ENCODE data around the gene PGBD2.
"Not testable (repeated sequence)": the region's sequence is repeated elsewhere in the genome, so short reads cannot be mapped to it uniquely, and the experiment has no call there.

Gene PGBD2

GRCh38 chr1:248889914-248890243, 16.2 kb upstream of the PGBD2 start:
- not testable (repeated sequence) for DNase-seq

DNA sequence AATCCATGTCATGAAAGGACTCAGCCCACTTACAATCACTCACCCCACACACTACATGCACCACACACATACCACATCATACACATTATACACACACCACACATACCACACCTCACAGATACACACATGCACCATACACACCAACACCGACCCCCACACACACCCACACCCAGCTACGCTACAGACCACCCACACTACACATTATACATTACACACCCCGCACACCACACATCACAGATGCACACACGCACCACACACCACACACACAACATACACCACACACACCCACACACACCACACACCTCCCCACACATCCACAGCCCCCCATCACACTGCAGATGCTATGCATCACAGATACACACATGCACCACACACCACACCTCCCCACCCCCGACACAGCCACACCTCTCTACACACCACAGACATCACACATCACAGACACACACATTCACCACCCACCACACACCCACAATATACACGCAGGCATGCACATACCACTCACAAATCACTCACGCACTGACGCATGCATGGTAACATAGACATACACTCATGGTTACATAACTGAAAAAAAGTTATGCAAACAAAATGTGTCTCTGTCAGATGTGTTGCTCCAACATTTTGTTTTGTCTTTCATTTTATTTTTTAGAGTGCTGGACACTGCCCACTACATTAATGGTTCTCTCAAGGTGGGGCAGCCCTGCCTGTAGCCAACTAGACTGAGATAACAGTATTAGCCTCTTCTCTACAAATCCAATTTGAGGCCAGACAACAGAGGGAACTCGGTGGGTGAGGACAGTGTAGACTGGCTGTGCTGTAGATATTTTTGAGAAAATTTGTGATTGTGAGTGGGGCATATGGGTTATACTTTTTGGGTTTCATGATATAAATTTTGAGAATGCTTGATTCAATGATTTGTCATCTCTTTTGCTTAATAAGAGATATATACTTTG, 15.2 kb upstream of the PGBD2 start:
- peak; percentile 47 for DNase-seq

- DNase-seq = peak; percentile 34
Measured at GRCh38 chr1:248891758-248892157, 14.3 kb upstream of the PGBD2 start.

GRCh38 chr1:248892590-248892989, 13.4 kb upstream of the PGBD2 start:
- no peak for DNase-seq

- DNase-seq = no peak
Measured at GRCh38 chr1:248894837-248895236, 11.2 kb upstream of the PGBD2 start.

- no peak for DNase-seq
Measured at GRCh38 chr1:248897412-248898337, 8.4 kb upstream of the PGBD2 start.

GRCh38 chr1:248900637-248901036, 5.4 kb upstream of the PGBD2 start:
- no peak for DNase-seq

DNA sequence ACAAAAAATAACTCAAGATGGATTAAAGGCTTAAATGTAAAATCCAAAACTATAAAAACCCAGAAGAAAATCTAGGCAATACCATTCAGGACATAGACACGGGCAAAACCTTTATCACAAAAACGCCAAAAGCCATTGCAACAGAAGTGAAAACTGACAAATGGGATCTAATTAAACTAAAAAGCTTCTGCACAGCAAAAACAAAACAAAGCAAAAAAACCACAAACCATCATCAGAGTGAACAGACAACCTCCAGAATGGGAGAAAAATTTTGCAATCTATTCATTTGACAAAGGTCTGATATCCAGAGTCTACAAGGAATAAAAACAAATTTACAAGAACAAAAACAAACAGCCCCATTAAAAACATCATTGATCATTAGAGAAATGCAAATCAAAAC, 4.5 kb upstream of the PGBD2 start:
- no peak for DNase-seq

DNA sequence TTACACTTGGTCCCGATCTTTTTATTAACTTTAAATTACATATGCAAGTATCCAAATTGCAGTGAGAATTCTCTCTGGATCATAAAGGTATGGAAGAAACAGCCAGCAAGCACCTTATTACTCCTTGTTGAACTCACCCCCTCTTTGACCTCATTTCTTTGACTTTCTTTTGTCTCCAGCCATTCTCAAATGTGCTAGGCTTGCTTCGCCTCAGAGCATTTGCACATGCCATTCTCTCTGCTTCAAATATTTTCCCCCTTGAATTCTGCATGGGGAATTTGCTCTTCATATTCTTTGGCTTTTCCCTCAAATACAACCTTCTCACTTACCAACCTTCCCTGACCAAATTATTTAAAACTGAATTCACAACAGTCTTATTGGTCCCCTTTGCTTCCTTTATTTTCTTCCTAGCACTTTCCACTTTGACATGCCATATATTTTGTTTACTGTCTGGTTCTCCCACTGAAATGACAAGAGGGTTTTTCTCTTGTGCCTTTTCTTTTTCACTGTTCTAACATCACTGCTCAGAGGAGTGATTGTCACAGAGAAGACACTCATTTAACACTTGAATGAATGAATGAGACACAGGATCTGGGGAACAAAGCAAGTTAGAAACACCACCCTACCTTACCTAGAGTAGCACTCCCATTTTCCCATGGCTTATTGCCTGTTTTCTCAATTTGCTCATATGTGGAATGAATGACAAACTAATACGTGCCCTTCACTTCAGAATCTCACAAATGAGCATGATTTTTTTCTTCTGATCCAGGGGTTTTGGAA, 1.4 kb upstream of the PGBD2 start:
- DNase-seq = peak; percentile 17

DNA sequence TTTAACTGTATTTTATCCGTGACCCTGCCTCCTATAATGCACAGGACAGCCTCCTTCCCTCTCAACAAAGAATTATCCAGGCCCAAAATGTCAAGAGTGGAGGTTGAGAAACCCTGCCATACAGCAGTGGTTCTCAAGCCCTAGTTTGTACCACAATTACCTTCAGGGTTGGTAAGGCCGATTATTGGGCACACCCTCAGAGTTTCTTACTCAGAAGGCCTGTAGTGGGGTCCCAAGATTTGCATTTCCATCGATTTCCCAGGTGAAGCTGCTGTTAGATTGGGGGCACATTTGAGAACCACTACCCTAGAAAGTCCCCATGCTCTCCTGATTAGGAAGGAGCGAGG, 400 bp upstream of the PGBD2 start:
- no peak for DNase-seq

- DNase-seq = peak; percentile 17
Measured at GRCh38 chr1:248906753-248907661, 972 bp downstream of the PGBD2 start.

GRCh38 chr1:248910761-248911160, 4.7 kb downstream of the PGBD2 start:
- DNase-seq = no peak

GRCh38 chr1:248913933-248914332, 7.9 kb downstream of the PGBD2 start:
- DNase-seq = peak; percentile 76

DNA sequence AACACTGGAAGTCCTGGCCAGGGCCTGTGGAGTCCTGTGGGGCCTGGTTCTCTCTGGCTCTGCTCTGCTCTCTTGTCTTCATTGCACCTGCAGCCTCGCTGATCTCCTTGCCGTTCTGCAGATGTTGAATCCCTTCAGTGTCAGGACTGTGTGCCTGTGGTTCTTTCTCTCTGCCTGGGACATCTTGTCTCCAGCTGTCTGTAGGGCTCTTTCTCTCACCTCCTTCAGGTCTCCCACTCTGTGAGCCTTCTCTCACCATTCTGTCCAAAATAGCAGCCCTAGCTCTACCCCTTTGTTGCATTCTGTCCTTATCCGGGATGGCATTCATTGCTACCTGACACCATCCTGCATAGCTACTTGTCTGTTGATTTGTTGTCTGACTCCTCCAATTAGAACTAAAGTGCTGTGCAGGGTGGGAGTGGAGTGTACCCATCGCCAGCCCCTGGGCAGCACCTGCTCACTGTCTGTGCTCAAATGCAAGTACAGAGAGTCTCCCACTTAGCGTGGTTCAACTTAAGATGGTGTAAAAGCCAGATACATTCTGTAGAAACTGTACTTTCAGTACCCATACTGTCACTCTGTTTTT, 8.9 kb downstream of the PGBD2 start:
- no peak for DNase-seq

DNA sequence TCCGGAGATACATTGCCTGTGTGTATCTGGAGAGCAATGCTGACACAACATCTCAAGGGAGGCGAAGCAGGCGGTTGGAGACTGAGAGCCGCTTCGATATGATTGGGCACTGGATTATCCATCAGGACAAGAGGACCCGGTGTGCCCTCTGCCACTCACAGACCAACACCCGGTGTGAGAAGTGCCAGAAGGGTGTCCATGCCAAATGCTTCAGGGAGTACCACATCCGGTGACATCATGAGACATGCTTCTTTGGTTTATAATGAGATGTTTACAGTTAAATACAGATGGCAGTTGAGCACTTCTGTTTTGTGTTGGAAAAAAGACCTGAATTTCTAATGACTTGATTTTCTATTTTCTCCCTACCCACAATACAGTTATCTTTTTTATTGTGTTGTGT, 12.1 kb downstream of the PGBD2 start:
- DNase-seq = no peak

DNA sequence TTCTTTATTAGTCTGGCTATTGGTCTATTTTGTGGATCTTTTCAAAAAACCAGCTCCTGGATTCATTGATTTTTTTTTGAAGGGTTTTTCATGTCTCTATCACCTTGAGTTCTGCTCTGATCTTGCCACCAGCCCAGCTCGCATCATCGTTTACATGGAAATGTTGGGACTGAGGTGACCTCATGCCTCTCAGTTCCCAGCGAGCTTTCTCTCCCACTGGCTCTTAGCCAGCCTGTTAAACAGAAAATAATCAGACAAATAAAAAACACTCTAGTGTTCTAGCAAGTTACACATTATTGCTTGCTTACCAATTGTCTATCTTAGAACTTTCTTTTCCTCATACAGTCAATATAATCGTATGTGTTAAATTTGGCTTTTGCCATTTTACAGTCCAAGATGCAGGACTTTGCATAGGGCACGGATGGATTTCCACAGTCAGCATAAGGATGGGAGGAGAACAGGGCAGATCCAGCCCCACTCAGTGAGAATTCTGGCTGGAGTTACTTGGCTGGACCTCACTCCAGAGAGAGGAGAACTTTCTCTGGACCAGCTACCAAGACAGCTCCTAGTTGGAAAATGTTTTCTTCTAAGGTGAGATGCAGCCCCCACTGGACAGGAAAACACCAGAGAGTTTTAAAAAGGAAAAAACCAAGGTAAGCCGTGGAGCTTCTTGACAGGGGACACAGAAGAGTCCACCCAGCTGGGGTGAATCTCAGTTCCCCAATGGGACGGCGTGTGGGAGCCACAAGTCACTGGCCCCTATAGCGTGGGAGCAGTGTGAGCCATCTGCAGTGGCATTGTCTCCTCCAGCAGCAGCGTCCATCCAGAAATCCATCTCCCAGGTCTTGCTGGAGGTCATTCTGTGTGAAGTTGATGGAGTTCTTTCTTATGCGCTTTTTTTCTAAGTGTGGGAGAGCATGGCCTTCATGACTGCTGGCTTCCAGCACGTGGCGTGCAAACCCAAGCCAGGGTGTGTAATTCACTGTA, 17.6 kb downstream of the PGBD2 start:
- DNase-seq = no peak

DNA sequence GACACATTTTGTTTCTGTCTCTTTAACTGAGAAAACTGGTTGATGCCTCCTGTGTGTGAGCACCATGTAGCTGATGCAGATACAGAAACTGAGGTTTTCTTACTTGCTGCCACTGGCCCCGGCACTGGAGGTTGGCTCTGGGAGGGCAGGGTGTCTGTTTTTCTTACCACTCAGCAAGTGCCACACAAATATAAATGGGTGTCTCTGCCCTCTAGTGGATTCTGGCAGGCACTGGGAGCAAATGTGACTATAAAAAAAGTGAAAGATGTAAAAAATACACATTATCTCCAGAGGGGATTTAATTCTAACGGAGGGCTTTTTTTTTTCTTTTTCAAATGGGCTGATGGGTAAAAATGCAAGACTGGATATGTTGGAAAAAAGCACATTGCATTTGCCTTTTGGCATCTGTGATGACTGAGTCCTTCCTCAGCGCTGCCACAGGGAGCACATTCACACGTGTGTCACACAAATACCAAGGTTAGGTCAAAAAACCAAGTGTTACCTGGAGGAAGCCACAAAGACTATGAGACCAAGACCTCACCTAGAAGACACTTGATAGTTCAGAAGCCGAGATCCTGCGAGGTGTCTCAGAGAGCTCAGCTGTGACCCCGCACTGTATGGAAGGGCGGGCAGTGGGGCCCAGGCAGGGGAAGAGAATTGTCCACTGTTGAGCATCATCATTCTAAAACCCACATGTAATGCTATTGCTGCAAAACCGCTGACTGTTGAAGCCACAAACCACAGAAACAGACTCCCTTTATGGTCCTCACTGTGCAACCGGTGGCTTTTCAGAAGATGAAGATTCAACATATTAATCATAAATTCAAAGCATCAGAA, 18.9 kb downstream of the PGBD2 start:
- DNase-seq = peak; percentile 91

GRCh38 chr1:248925859-248926258, 19.8 kb downstream of the PGBD2 start:
- not testable (repeated sequence) for DNase-seq

Data from hematopoietic multipotent progenitor cell treated with erythropoietin and hydrocortisone succinate and interleukin-3 and kit ligand, for 8 days (in vitro differentiated cells).